C4-2B (cell line): Measurements from ENCODE around the gene STC2.

Experiments used
- H3K27ac ChIP-seq: fragments of 450-650 bp; 2 replicates; pipeline ENCODE4 v1.5.1; 2017
- ZFX ChIP-seq: fragments of 450-650 bp; IDR thresholded peaks from 2 replicates; pipeline ENCODE4 v1.6.1; 2017
- TF ChIP-seq, protein P1 (sequence below): fragments of 450-650 bp; conservative IDR thresholded peaks from 2 replicates; pipeline ENCODE4 v1.5.1; 2017; ENCODE audit warnings: mild to moderate bottlenecking

The STC2 gene

DNA sequence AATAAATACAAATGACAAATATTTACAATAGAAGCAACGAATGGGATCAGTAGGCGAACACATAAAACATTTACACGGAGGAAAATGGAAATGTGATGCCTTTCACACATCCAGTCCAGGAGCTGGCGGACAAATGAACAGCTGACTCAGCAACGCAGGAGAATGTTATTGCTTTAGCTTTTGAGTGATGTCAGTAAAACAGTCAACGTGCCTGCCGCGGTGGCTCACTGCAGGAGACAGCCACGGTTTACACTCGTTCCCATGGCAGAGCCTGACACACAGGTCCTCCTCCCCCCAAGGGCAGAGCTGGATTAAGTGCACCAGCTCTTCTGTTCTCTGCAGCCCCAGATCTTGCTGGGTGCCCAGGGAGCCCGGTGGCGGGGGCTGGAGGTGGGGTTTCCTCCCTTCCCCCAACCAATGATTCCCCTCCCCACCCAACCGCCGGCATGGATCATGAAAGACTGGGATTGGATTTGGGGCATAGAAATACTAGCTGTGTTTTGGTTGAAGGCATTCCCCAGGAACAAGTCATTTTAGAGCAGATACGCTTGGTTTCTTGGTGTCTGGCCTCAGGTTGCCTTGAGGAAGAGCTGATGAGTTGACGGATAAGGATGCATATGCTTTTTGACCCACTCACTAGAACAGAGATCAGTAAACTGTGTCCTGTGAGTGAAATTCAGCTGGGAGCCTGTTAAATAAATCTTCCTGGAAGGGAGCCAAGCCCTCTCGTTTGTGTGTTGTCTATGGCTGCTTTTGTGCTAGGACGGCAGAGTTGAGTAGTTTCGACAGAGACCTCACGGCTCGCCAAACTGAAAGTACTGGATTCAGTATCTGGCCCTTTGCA is 12.5 kb downstream of the STC2 start:
- peak overlapping the region; percentile 66 for H3K27ac ChIP-seq
- TF ChIP-seq ZFX, result no peak
- TF ChIP-seq, protein P1, sequence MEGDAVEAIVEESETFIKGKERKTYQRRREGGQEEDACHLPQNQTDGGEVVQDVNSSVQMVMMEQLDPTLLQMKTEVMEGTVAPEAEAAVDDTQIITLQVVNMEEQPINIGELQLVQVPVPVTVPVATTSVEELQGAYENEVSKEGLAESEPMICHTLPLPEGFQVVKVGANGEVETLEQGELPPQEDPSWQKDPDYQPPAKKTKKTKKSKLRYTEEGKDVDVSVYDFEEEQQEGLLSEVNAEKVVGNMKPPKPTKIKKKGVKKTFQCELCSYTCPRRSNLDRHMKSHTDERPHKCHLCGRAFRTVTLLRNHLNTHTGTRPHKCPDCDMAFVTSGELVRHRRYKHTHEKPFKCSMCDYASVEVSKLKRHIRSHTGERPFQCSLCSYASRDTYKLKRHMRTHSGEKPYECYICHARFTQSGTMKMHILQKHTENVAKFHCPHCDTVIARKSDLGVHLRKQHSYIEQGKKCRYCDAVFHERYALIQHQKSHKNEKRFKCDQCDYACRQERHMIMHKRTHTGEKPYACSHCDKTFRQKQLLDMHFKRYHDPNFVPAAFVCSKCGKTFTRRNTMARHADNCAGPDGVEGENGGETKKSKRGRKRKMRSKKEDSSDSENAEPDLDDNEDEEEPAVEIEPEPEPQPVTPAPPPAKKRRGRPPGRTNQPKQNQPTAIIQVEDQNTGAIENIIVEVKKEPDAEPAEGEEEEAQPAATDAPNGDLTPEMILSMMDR, result no peak

- H3K27ac ChIP-seq, result peak overlapping the region; percentile 32
- TF ChIP-seq, protein P1, result no peak
- TF ChIP-seq ZFX, result no peak
These were observed 13.9 kb downstream of the STC2 start for GRCh38 chr5:173314166-173314952.

DNA sequence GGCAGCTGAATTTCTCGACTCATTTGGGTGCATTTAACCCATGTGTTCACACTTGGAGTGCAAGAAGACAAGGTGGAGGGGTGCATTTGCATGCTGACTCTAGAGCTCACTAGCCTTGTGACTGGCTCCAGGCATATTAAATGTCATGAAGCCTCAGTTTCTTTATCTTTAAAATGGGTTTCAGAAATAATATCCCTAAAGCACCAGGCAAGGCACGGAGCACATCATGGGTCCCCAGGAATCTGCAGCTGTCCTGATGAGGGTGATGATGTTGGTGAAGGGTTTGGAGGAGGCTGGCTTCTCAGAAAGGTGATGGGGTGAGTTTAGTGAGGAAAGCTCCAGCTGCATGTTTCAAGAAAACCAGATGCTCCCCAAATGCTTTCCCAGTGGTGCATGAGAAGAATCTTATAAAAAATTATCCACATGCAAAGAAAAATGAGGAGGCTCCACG is 14.8 kb downstream of the STC2 start:
- TF ChIP-seq, protein P1, result no peak
- no peak for TF ChIP-seq ZFX
- H3K27ac ChIP-seq, result no peak overlapping the region

DNA sequence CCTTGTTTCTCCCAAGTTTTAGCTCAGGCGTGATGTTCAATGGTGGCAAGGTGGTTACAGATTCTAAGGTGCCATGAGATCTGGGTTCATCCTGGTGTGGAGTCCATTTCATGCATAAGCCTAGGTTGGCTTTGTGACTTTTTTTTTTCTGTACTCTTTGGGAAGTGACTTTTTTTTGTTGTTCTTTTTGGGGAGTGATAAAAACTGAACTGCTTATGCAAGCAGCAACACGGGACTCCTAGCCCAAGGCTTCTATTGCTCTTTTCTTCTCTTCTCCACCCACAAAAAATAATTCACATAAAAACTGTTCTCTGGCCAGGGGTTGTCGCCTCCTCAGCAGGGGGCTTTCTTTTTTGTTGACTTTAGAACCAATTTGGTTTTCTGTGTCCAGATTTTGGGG is 15.4 kb downstream of the STC2 start:
- H3K27ac ChIP-seq, result no peak overlapping the region
- no peak for TF ChIP-seq ZFX
- TF ChIP-seq, protein P1, result no peak

DNA sequence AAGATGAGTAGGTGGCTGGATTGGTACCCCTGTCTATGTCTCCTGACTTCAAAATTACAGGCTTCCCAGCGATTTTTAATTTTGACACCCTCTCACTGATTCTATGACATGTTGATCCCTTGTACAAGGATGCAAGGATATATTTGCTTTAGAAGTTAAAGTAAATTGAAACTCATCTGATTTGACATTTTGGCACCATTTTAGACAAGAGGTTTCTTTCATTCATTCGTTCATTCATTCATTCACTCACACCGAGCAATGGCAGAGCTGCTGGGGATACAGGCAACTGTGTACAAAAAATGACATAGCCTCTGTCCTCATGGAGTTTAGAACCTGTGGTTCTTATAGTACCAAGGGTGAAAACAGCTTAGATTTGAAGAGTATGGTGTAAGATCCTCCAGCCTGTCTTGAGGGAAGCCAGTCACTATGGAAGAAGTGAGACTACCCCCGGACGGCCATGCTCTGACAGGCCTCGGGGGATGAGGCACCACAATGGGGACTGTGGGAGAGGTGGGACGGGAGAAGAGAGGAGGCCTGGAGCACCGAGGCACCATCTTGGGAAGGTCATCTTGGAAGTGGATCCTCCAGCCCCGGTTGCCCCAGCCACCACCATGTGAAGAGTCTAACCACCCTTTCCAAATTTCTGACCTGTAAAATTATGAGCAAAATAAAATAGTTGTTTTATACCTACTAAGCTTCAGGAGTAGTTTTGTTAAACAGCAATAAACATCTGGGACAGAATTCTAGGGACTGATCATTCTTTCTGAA is 16.2 kb downstream of the STC2 start:
- TF ChIP-seq, protein P1, result no peak
- TF ChIP-seq ZFX, result no peak
- H3K27ac ChIP-seq, result no peak overlapping the region

GRCh38 chr5:173310861-173311785 is 17.1 kb downstream of the STC2 start:
- TF ChIP-seq, protein P1, result no peak
- TF ChIP-seq ZFX, result no peak
- H3K27ac ChIP-seq, result peak overlapping the region; percentile 26
